GOT3 (cell line): Measurements from ENCODE around the gene GOSR1.
"Not testable (repeated sequence)": the region's sequence is repeated elsewhere in the genome, so short reads cannot be mapped to it uniquely, and the experiment has no call there.

Experiments
- DNase-seq: peaks from one replicate; lab custom pipeline; 2025; ENCODE audit warnings: mixed read lengths; lab: John Stamatoyannopoulos, UW

The GOSR1 gene

GRCh38 chr17:30505868-30506417 lies 28.7 kb downstream of the GOSR1 start:
- DNase-seq, result no peak

- DNase-seq, result no peak
Measured at GRCh38 chr17:30506481-30506880, 29.3 kb downstream of the GOSR1 start.

GRCh38 chr17:30513346-30513745 lies 36.1 kb downstream of the GOSR1 start:
- no peak for DNase-seq

- no peak for DNase-seq
Measured at GRCh38 chr17:30514895-30515596, 37.8 kb downstream of the GOSR1 start.

GRCh38 chr17:30517786-30518185 lies 40.6 kb downstream of the GOSR1 start:
- DNase-seq, result no peak

- no peak for DNase-seq
Measured at GRCh38 chr17:30519166-30519565, 42.0 kb downstream of the GOSR1 start.

GRCh38 chr17:30519707-30520106 lies 42.5 kb downstream of the GOSR1 start:
- DNase-seq, result no peak

GRCh38 chr17:30520436-30520835 lies 43.2 kb downstream of the GOSR1 start:
- no peak for DNase-seq

GRCh38 chr17:30520882-30521281 lies 43.7 kb downstream of the GOSR1 start:
- DNase-seq, result no peak

- no peak for DNase-seq
Measured at GRCh38 chr17:30521766-30522165, 44.6 kb downstream of the GOSR1 start.

- not testable (repeated sequence) for DNase-seq
Measured at GRCh38 chr17:30523236-30523635, 46.0 kb downstream of the GOSR1 start.

GRCh38 chr17:30524847-30525246 lies 47.6 kb downstream of the GOSR1 start:
- no peak for DNase-seq

- no peak for DNase-seq
Measured at GRCh38 chr17:30526401-30526800, 49.2 kb downstream of the GOSR1 start.

- DNase-seq, result not testable (repeated sequence)
Measured at GRCh38 chr17:30528701-30529100, 51.5 kb downstream of the GOSR1 start.

- DNase-seq, result no peak
Measured at GRCh38 chr17:30530346-30531025, 53.3 kb downstream of the GOSR1 start.

- DNase-seq, result no peak
Measured at GRCh38 chr17:30532871-30533270, 55.7 kb downstream of the GOSR1 start.

GRCh38 chr17:30534298-30534697 lies 57.1 kb downstream of the GOSR1 start:
- no peak for DNase-seq

- DNase-seq, result no peak
Measured at GRCh38 chr17:30534938-30535921, 58.0 kb downstream of the GOSR1 start.

- not testable (repeated sequence) for DNase-seq
Measured at GRCh38 chr17:30536846-30537245, 59.6 kb downstream of the GOSR1 start.

GRCh38 chr17:30537667-30538066 lies 60.5 kb downstream of the GOSR1 start:
- DNase-seq, result not testable (repeated sequence)

GRCh38 chr17:30541802-30542201 lies 64.6 kb downstream of the GOSR1 start:
- no peak for DNase-seq

- no peak for DNase-seq
Measured at GRCh38 chr17:30543456-30543855, 66.2 kb downstream of the GOSR1 start.
